Measurements from ENCODE around the gene AOC2. TPM values are rescaled to one million over a fixed set of nuclear protein-coding genes. Genes with fewer than 3 reads are reported as not detected.

AOC2 gene
- total and polyA plus RNA-seq, 2 of the 13 experiments (the other 11 are each of a cell fraction or from before 2014, with no cell fraction given): 1.2 to 3.3 TPM

DNA sequence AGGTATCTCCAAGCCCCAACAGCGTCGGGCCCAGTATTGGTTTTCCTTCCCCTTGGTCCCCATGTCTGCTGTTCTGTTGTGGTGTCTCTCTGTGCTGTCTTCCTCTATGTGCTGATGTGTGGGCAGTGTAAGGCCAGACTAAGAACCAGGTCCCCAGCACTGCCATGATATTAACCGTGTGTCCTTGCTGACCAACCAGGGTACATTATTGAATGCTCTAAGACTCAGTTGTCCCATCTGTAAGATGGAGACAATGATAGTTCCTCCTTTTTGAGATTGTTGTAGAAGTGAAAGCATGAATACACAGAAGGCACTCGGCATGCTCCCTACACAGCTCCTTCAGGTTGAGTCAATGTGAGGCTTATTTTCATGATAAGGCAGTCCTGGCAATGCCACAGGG lies 27.3 kb downstream of the AOC2 start (continued):
- TF ChIP-seq, protein P1, sequence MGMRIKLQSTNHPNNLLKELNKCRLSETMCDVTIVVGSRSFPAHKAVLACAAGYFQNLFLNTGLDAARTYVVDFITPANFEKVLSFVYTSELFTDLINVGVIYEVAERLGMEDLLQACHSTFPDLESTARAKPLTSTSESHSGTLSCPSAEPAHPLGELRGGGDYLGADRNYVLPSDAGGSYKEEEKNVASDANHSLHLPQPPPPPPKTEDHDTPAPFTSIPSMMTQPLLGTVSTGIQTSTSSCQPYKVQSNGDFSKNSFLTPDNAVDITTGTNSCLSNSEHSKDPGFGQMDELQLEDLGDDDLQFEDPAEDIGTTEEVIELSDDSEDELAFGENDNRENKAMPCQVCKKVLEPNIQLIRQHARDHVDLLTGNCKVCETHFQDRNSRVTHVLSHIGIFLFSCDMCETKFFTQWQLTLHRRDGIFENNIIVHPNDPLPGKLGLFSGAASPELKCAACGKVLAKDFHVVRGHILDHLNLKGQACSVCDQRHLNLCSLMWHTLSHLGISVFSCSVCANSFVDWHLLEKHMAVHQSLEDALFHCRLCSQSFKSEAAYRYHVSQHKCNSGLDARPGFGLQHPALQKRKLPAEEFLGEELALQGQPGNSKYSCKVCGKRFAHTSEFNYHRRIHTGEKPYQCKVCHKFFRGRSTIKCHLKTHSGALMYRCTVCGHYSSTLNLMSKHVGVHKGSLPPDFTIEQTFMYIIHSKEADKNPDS (CRISPR knock-in tag; IDR thresholded peaks at IDR 0.05): no peak
- TF ChIP-seq, protein P2, sequence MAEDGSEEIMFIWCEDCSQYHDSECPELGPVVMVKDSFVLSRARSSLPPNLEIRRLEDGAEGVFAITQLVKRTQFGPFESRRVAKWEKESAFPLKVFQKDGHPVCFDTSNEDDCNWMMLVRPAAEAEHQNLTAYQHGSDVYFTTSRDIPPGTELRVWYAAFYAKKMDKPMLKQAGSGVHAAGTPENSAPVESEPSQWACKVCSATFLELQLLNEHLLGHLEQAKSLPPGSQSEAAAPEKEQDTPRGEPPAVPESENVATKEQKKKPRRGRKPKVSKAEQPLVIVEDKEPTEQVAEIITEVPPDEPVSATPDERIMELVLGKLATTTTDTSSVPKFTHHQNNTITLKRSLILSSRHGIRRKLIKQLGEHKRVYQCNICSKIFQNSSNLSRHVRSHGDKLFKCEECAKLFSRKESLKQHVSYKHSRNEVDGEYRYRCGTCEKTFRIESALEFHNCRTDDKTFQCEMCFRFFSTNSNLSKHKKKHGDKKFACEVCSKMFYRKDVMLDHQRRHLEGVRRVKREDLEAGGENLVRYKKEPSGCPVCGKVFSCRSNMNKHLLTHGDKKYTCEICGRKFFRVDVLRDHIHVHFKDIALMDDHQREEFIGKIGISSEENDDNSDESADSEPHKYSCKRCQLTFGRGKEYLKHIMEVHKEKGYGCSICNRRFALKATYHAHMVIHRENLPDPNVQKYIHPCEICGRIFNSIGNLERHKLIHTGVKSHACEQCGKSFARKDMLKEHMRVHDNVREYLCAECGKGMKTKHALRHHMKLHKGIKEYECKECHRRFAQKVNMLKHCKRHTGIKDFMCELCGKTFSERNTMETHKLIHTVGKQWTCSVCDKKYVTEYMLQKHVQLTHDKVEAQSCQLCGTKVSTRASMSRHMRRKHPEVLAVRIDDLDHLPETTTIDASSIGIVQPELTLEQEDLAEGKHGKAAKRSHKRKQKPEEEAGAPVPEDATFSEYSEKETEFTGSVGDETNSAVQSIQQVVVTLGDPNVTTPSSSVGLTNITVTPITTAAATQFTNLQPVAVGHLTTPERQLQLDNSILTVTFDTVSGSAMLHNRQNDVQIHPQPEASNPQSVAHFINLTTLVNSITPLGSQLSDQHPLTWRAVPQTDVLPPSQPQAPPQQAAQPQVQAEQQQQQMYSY (CRISPR knock-in tag; IDR thresholded peaks at IDR 0.05): no peak
- TF ChIP-seq, protein P3, sequence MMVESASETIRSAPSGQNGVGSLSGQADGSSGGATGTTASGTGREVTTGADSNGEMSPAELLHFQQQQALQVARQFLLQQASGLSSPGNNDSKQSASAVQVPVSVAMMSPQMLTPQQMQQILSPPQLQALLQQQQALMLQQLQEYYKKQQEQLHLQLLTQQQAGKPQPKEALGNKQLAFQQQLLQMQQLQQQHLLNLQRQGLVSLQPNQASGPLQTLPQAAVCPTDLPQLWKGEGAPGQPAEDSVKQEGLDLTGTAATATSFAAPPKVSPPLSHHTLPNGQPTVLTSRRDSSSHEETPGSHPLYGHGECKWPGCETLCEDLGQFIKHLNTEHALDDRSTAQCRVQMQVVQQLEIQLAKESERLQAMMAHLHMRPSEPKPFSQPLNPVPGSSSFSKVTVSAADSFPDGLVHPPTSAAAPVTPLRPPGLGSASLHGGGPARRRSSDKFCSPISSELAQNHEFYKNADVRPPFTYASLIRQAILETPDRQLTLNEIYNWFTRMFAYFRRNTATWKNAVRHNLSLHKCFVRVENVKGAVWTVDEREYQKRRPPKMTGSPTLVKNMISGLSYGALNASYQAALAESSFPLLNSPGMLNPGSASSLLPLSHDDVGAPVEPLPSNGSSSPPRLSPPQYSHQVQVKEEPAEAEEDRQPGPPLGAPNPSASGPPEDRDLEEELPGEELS (CRISPR knock-in tag; IDR thresholded peaks at IDR 0.05): no peak
- TF ChIP-seq, protein P4, sequence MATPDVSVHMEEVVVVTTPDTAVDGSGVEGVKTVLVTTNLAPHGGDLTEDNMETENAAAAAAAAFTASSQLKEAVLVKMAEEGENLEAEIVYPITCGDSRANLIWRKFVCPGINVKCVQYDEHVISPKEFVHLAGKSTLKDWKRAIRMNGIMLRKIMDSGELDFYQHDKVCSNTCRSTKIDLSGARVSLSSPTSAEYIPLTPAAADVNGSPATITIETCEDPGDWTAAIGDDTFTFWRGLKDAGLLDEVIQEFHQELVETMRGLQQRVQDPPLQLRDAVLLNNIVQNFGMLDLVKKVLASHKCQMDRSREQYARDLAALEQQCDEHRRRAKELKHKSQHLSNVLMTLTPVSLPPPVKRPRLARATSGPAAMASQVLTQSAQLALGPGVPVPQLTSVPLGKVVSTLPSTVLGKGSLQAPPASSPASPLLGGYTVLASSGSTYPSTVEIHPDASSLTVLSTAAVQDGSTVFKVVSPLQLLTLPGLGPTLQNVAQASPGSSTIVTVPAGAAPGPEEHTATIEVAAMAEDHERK (CRISPR knock-in tag; IDR thresholded peaks at IDR 0.05; ENCODE audit: low read depth): no peak
- no peak for TF ChIP-seq U2AF1 (optimal IDR thresholded peaks at IDR 0.05; ENCODE audit: low read depth, low read length)
- TF ChIP-seq, protein P5, sequence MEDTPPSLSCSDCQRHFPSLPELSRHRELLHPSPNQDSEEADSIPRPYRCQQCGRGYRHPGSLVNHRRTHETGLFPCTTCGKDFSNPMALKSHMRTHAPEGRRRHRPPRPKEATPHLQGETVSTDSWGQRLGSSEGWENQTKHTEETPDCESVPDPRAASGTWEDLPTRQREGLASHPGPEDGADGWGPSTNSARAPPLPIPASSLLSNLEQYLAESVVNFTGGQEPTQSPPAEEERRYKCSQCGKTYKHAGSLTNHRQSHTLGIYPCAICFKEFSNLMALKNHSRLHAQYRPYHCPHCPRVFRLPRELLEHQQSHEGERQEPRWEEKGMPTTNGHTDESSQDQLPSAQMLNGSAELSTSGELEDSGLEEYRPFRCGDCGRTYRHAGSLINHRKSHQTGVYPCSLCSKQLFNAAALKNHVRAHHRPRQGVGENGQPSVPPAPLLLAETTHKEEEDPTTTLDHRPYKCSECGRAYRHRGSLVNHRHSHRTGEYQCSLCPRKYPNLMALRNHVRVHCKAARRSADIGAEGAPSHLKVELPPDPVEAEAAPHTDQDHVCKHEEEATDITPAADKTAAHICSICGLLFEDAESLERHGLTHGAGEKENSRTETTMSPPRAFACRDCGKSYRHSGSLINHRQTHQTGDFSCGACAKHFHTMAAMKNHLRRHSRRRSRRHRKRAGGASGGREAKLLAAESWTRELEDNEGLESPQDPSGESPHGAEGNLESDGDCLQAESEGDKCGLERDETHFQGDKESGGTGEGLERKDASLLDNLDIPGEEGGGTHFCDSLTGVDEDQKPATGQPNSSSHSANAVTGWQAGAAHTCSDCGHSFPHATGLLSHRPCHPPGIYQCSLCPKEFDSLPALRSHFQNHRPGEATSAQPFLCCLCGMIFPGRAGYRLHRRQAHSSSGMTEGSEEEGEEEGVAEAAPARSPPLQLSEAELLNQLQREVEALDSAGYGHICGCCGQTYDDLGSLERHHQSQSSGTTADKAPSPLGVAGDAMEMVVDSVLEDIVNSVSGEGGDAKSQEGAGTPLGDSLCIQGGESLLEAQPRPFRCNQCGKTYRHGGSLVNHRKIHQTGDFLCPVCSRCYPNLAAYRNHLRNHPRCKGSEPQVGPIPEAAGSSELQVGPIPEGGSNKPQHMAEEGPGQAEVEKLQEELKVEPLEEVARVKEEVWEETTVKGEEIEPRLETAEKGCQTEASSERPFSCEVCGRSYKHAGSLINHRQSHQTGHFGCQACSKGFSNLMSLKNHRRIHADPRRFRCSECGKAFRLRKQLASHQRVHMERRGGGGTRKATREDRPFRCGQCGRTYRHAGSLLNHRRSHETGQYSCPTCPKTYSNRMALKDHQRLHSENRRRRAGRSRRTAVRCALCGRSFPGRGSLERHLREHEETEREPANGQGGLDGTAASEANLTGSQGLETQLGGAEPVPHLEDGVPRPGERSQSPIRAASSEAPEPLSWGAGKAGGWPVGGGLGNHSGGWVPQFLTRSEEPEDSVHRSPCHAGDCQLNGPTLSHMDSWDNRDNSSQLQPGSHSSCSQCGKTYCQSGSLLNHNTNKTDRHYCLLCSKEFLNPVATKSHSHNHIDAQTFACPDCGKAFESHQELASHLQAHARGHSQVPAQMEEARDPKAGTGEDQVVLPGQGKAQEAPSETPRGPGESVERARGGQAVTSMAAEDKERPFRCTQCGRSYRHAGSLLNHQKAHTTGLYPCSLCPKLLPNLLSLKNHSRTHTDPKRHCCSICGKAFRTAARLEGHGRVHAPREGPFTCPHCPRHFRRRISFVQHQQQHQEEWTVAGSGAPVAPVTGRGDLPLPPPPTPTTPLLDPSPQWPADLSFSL (CRISPR knock-in tag; IDR thresholded peaks at IDR 0.05): no peak
- 0 out of 2 replicates have a peak, but pooled peaks have one; percentile 68 for TF ChIP-seq ZNF572 (CRISPR knock-in tag; IDR thresholded peaks at IDR 0.05)
- no peak for TF ChIP-seq HMGA1 (CRISPR knock-in tag; conservative IDR thresholded peaks at IDR 0.05)
- TF ChIP-seq MTF1 (CRISPR knock-in tag; IDR thresholded peaks at IDR 0.05): no peak
- no peak for TF ChIP-seq RXRA (CRISPR knock-in tag; IDR thresholded peaks at IDR 0.05)

All from HepG2 (cell line).